Motor neuron (in vitro differentiated cells): ENCODE measurements around the gene ZNF57. TPM values are rescaled to one million over a fixed set of nuclear protein-coding genes. Genes with fewer than 3 reads are reported as not detected.

Experiments used
- ATAC-seq, 8 experiments: fragments of 200-7000 bp; cut with Tn5 transposase; replicated peaks in 6 of 8; 2 replicates each; pipeline ENCODE4 v1.8.0; 2021; ENCODE audit warnings: mild to moderate bottlenecking in 8 of 8, moderate library complexity in 8 of 8
- H3K27ac ChIP-seq, 2 donors: fragments of 250-450 bp; sonication (Bioruptor Pico); 2 replicates each; pipeline ENCODE4 v1.9.0; 2021; ENCODE audit warnings: antibody characterized with exemption in 2 of 2, mild to moderate bottlenecking in 2 of 2, moderate library complexity in 1 of 2
- H3K4me1 ChIP-seq, 2 donors: fragments of 250-450 bp; sonication (Bioruptor Pico); replicated peaks in 1 of 2; 2 replicates each; pipeline ENCODE4 v1.6.1; 2021; ENCODE audit warnings: antibody characterized with exemption in 2 of 2, mild to moderate bottlenecking in 2 of 2, moderate library complexity in 1 of 2
- H3K4me3 ChIP-seq, 5 donors: fragments of 250-450 bp; sonication (Bioruptor Pico); 2 replicates each; pipeline ENCODE4 v1.9.0; 2021; ENCODE audit warnings: antibody characterized with exemption in 5 of 5, mild to moderate bottlenecking in 5 of 5, moderate library complexity in 4 of 5
- WGBS, 10 experiments: fragments of 450-650 bp; shearing (Covaris generic); methylation state at CpG; one replicate each; pipeline ENCODE4 v1.0.0; 2022; 5-methylcytosine and 5-hydroxymethylcytosine counted together
- in situ Hi-C, 9 experiments: fragments of 400-800 bp; cut with MboI; loops; one replicate each; pipeline ENCODE4 v1.15.0; 2021; ENCODE audit warnings: low sequenced_read_pairs in 9 of 9, low pct_unique_long_range_greater_than_20kb in 2 of 9; ENCODE audit not compliant: unreplicated experiment in 9 of 9
- total RNA-seq, 8 experiments: library from RNA; unstranded; fragments of 300-600 nt; gene quantifications; 2 replicates each; pipeline versions ENCODE4 v1.2.3 to v1.2.4, GENCODE V29; 2022

ZNF57 gene
- total RNA-seq, 8 experiments from 2014 or later, result 3.3 to 11.6 (median 8.4) TPM

DNA sequence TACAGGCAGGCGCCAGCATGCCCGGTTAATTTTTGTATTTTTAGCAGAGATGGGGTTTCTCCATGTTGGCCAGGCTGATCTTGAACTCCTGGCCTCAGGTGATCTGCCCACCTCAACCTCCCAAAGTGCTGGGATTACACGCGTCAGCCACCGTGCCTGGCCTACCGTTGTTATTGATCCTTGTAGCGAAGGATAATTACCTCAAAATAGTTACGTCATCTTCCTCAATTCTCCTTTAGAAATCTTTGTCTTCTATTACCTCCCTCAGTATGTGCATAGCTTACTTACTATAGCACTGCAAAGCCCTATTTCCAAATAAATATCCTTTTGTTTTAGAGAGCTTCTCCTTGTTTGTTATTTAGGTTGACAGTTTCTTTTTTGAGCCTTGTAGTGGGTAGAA lies 67.2 kb downstream of the ZNF57 start:
- in situ Hi-C loops, result loop anchor here in 7 of 9 experiments (25.0 kb wide), 3 partner anchors 144 to 294 kb away; no protein-coding TSS in a partner anchor
- Histone ChIP-seq H3K27ac (no peak overlapping the region), H3K4me3 (no peak overlapping the region), H3K4me1 (peaks cover 0 to 2% of the 10 kb centered on the region in 2 donors)
- ATAC-seq, result no peak
- 48 to 92% (median 75%) methylated on average over 1 to 8 of the region's 8 CpGs for WGBS, 10 experiments

Other genes with a start within 250 kb of the ZNF57 start
- gene GNG7, start 198.2 kb upstream of the ZNF57 start, total RNA-seq, result 1 to 10 TPM in 6 of 8 experiments, under 1 TPM in 2; 0.20 to 8.1 (median 1.2) TPM
- 10 to 100 TPM in 2 of 8 experiments, 1 to 10 TPM in 4, under 1 TPM in 2; 0.15 to 17.5 (median 9.0) TPM for gene DIRAS1, start 179.6 kb upstream of the ZNF57 start, total RNA-seq
- 10 to 100 TPM; 13.7 to 33.4 (median 26.4) TPM for gene SLC39A3, start 160.9 kb upstream of the ZNF57 start, total RNA-seq
- 10 to 100 TPM; 29.5 to 85.5 (median 68.5) TPM for gene SGTA, start 117.7 kb upstream of the ZNF57 start, total RNA-seq
- gene THOP1, start 115.4 kb upstream of the ZNF57 start, total RNA-seq, result 100 to 1,000 TPM in 1 of 8 experiments, 10 to 100 TPM in 7; 27.5 to 108 (median 41.7) TPM
- 10 to 100 TPM in 2 of 8 experiments, 1 to 10 TPM in 6; 2.1 to 10.7 (median 7.7) TPM for gene ZNF554, start 81.1 kb upstream of the ZNF57 start, total RNA-seq
- 10 to 100 TPM in 4 of 8 experiments, 1 to 10 TPM in 4; 1.1 to 11.6 (median 8.7) TPM for gene ZNF555, start 59.5 kb upstream of the ZNF57 start, total RNA-seq
- 1 to 10 TPM in 1 of 8 experiments, under 1 TPM in 7; 0.07 to 1.1 (median 0.17) TPM for gene ZNF556, start 33.6 kb upstream of the ZNF57 start, total RNA-seq
- gene ZNF77, start 44.0 kb downstream of the ZNF57 start, total RNA-seq, result 1 to 10 TPM; 1.7 to 9.9 (median 7.7) TPM
- gene TLE6, start 76.6 kb downstream of the ZNF57 start, total RNA-seq, result 1 to 10 TPM in 3 of 8 experiments, under 1 TPM in 4, not detected in 1; 0.18 to 3.9 (median 0.81) TPM
- 10 to 100 TPM in 1 of 8 experiments, 1 to 10 TPM in 3, under 1 TPM in 2, not detected in 2; 0.13 to 11.8 (median 4.4) TPM for gene TLE2, start 128.4 kb downstream of the ZNF57 start, total RNA-seq
- gene TLE5, start 161.6 kb downstream of the ZNF57 start, total RNA-seq, result 100 to 1,000 TPM; 105 to 286 (median 141) TPM
- gene GNA11, start 193.4 kb downstream of the ZNF57 start, total RNA-seq, result 10 to 100 TPM; 10.1 to 36.7 (median 26.6) TPM
- 1 to 10 TPM in 1 of 8 experiments, under 1 TPM in 3, not detected in 4; 0.22 to 1.3 (median 0.46) TPM for gene GNA15, start 235.1 kb downstream of the ZNF57 start, total RNA-seq